IPS-18c (cell line): Measurements from ENCODE around the gene CDKAL1.
"Not testable (repeated sequence)": the region's sequence is repeated elsewhere in the genome, so short reads cannot be mapped to it uniquely, and the experiment has no call there.

ENCODE experiments used
- H3K4me3 ChIP-seq: 2 replicates; pipeline ENCODE4 v1.7.0; 2013; ENCODE audit warnings: low read depth, mild to moderate bottlenecking, low read length, moderate library complexity; ENCODE audit not compliant: insufficient read depth
- H3K9me3 ChIP-seq: one replicate; pipeline ENCODE4 v1.6.1; 2013; ENCODE audit warnings: mild to moderate bottlenecking, low read length, moderate library complexity; ENCODE audit not compliant: control insufficient read depth, insufficient read depth

CDKAL1 gene

GRCh38 chr6:20911712-20912111 is 377.5 kb downstream of the CDKAL1 start:
- Histone ChIP-seq H3K4me3 (no peak overlapping the region), H3K9me3 (no peaks in the 10 kb centered on the region)

GRCh38 chr6:20915156-20915555 is 380.9 kb downstream of the CDKAL1 start:
- no peak overlapping the region for H3K4me3 ChIP-seq

GRCh38 chr6:20915626-20916025 is 381.4 kb downstream of the CDKAL1 start:
- H3K4me3 ChIP-seq, result no peak overlapping the region

More at GRCh38 chr6:20915156-20915555, 380.9 kb downstream of the CDKAL1 start:
- no peaks in the 10 kb centered on the region for H3K9me3 ChIP-seq

GRCh38 chr6:20916086-20916485 is 381.8 kb downstream of the CDKAL1 start:
- no peak overlapping the region for H3K4me3 ChIP-seq
- H3K9me3 ChIP-seq, result no peaks in the 10 kb centered on the region

More at GRCh38 chr6:20915626-20916025, 381.4 kb downstream of the CDKAL1 start:
- H3K9me3 ChIP-seq, result no peaks in the 10 kb centered on the region

GRCh38 chr6:20918868-20919267 is 384.6 kb downstream of the CDKAL1 start:
- no peaks in the 10 kb centered on the region for H3K9me3 ChIP-seq
- H3K4me3 ChIP-seq, result no peak overlapping the region

- Histone ChIP-seq H3K9me3 (no peaks in the 10 kb centered on the region), H3K4me3 (no peak overlapping the region)
Observed at GRCh38 chr6:20919677-20920385, 385.6 kb downstream of the CDKAL1 start.

- H3K9me3 ChIP-seq, result no peaks in the 10 kb centered on the region
- H3K4me3 ChIP-seq, result no peak overlapping the region
Observed at GRCh38 chr6:20921578-20921977, 387.3 kb downstream of the CDKAL1 start.

- Histone ChIP-seq H3K4me3 (no peak overlapping the region), H3K9me3 (no peaks in the 10 kb centered on the region)
Observed at GRCh38 chr6:20922743-20923142, 388.5 kb downstream of the CDKAL1 start.

- not testable (repeated sequence) for H3K4me3 ChIP-seq, H3K9me3 ChIP-seq
Observed at GRCh38 chr6:20924094-20924493, 389.8 kb downstream of the CDKAL1 start.

GRCh38 chr6:20924911-20925543 is 390.8 kb downstream of the CDKAL1 start:
- no peak overlapping the region for H3K4me3 ChIP-seq
- no peaks in the 10 kb centered on the region for H3K9me3 ChIP-seq

- Histone ChIP-seq H3K4me3 (no peak overlapping the region), H3K9me3 (no peaks in the 10 kb centered on the region)
Observed at GRCh38 chr6:20927130-20927860, 393.0 kb downstream of the CDKAL1 start.

GRCh38 chr6:20929283-20929682 is 395.0 kb downstream of the CDKAL1 start:
- no peaks in the 10 kb centered on the region for H3K9me3 ChIP-seq
- H3K4me3 ChIP-seq, result no peak overlapping the region

GRCh38 chr6:20931093-20931492 is 396.8 kb downstream of the CDKAL1 start:
- Histone ChIP-seq H3K4me3 (no peak overlapping the region), H3K9me3 (no peaks in the 10 kb centered on the region)

GRCh38 chr6:20931772-20932171 is 397.5 kb downstream of the CDKAL1 start:
- Histone ChIP-seq H3K4me3 (no peak overlapping the region), H3K9me3 (no peaks in the 10 kb centered on the region)

GRCh38 chr6:20932284-20932683 is 398.0 kb downstream of the CDKAL1 start:
- H3K4me3 ChIP-seq, result no peak overlapping the region
- no peaks in the 10 kb centered on the region for H3K9me3 ChIP-seq

- H3K4me3 ChIP-seq, result no peak overlapping the region
- H3K9me3 ChIP-seq, result no peaks in the 10 kb centered on the region
Observed at GRCh38 chr6:20933057-20933788, 399.0 kb downstream of the CDKAL1 start.

GRCh38 chr6:20936949-20937348 is 402.7 kb downstream of the CDKAL1 start:
- Histone ChIP-seq H3K4me3 (no peak overlapping the region), H3K9me3 (no peaks in the 10 kb centered on the region)
